HL-60 (cell line): ENCODE measurements around the gene FTCD.

Experiments used
- CTCF ChIP-seq: IDR thresholded peaks from one replicate; pipeline ENCODE4 v1.5.1; 2011; ENCODE audit warnings: low read length, control low read depth, inconsistent platforms; ENCODE audit not compliant: insufficient read depth
- GABPA ChIP-seq: IDR thresholded peaks from 2 replicates; pipeline ENCODE4 v1.6.1; 2012; ENCODE audit warnings: low read depth
- POLR2AphosphoS5 ChIP-seq: IDR thresholded peaks from 2 replicates; pipeline ENCODE4 v1.6.1; 2012; ENCODE audit warnings: low read depth
- REST ChIP-seq: IDR thresholded peaks from 2 replicates; pipeline ENCODE4 v1.6.1; 2012; ENCODE audit warnings: low read depth; ENCODE audit not compliant: insufficient replicate concordance
- SPI1 ChIP-seq: IDR thresholded peaks from 2 replicates; pipeline ENCODE4 v1.6.1; 2012; ENCODE audit warnings: low read depth, mild to moderate bottlenecking, borderline replicate concordance

GRCh38 chr21:46127239-46128105 is 27.9 kb downstream of the FTCD start:
- no peak for TF ChIP-seq CTCF
- TF ChIP-seq POLR2AphosphoS5: no peak
- no peak for TF ChIP-seq SPI1
- TF ChIP-seq REST: no peak
- no peak for TF ChIP-seq GABPA
